WTC11 (cell line): Measurements from ENCODE around the gene SPOCD1. TPM values are rescaled to one million over a fixed set of nuclear protein-coding genes. Genes with fewer than 3 reads are reported as not detected.

ENCODE experiments used
- ATAC-seq: fragments of 200-7000 bp; cut with Tn5 transposase; 2 replicates; pipeline ENCODE4 v1.10.0; 2021; ENCODE audit warnings: mild to moderate bottlenecking, moderate library complexity
- CTCF ChIA-PET: fragments of 300-600 bp; sonication (Branson Sonifier 250); formaldehyde crosslinking; loops from one replicate; lab custom pipeline; 2021; ENCODE audit warnings: antibody characterized with exemption; lab: Charles Lee
- POLR2A ChIA-PET: fragments of 350-600 bp; sonication (Branson Sonifier 250); formaldehyde crosslinking; loops from one replicate; lab custom pipeline; 2021; ENCODE audit warnings: antibody characterized with exemption; lab: Charles Lee
- DNase-seq: peaks from one replicate; pipeline ENCODE4 v3.0.0; 2021; ENCODE audit warnings: low spot score
- H3K27ac Mint-ChIP-seq: 2 replicates; pipeline ENCODE4 v1.8.0; 2021; ENCODE audit warnings: mixed read lengths
- H3K27me3 Mint-ChIP-seq: 2 replicates; pipeline ENCODE4 v1.8.0; 2021; ENCODE audit warnings: low read depth, mild to moderate bottlenecking, moderate library complexity, mixed read lengths
- H3K36me3 Mint-ChIP-seq: 2 replicates; pipeline ENCODE4 v1.8.0; 2021; ENCODE audit warnings: mixed read lengths
- H3K4me1 Mint-ChIP-seq: 2 replicates; pipeline ENCODE4 v1.8.0; 2022; ENCODE audit warnings: mixed read lengths
- H3K4me3 Mint-ChIP-seq: 2 replicates; pipeline ENCODE4 v1.8.0; 2021; ENCODE audit warnings: mild to moderate bottlenecking, moderate library complexity, mixed read lengths
- H3K9me3 Mint-ChIP-seq: 2 replicates; pipeline ENCODE4 v1.8.0; 2021; ENCODE audit warnings: mixed read lengths
- E2F4 ChIP-seq: sonication (generic); formaldehyde crosslinking; IDR thresholded peaks from 2 replicates; pipeline ENCODE4 v1.8.1; 2022; ENCODE audit warnings: low read depth, mild to moderate bottlenecking, moderate library complexity, missing genetic modification reagents, borderline replicate concordance
- E2F5 ChIP-seq: sonication (generic); formaldehyde crosslinking; IDR thresholded peaks from 2 replicates; pipeline ENCODE4 v1.8.1; 2022; ENCODE audit warnings: mild to moderate bottlenecking, moderate library complexity, missing genetic modification reagents
- FOXJ3 ChIP-seq: sonication (generic); formaldehyde crosslinking; IDR thresholded peaks from 2 replicates; pipeline ENCODE4 v1.9.0; 2021; ENCODE audit warnings: missing genetic modification reagents, mild to moderate bottlenecking, borderline replicate concordance
- IRF2 ChIP-seq: sonication (generic); formaldehyde crosslinking; IDR thresholded peaks from 2 replicates; pipeline ENCODE4 v1.8.0; 2022; ENCODE audit warnings: low read depth, missing genetic modification reagents, borderline replicate concordance
- MAX ChIP-seq: sonication (generic); formaldehyde crosslinking; IDR thresholded peaks from 2 replicates; pipeline ENCODE4 v1.8.0; 2022; ENCODE audit warnings: mild to moderate bottlenecking, missing genetic modification reagents
- MLX ChIP-seq: sonication (generic); formaldehyde crosslinking; IDR thresholded peaks from 2 replicates; pipeline ENCODE4 v1.8.1; 2023; ENCODE audit warnings: mild to moderate bottlenecking, missing genetic modification reagents, moderate library complexity
- NR2C2 ChIP-seq: sonication (generic); formaldehyde crosslinking; IDR thresholded peaks from 2 replicates; pipeline ENCODE4 v1.8.0; 2022; ENCODE audit warnings: mild to moderate bottlenecking, missing genetic modification reagents
- NR3C1 ChIP-seq: sonication (generic); formaldehyde crosslinking; conservative IDR thresholded peaks from 2 replicates; pipeline ENCODE4 v1.8.1; 2023; ENCODE audit warnings: low read depth, mild to moderate bottlenecking, missing genetic modification reagents
- PRDM15 ChIP-seq: sonication (generic); formaldehyde crosslinking; IDR thresholded peaks from 2 replicates; pipeline ENCODE4 v1.8.0; 2022; ENCODE audit warnings: missing genetic modification reagents
- PREB ChIP-seq: sonication (generic); formaldehyde crosslinking; IDR thresholded peaks from 2 replicates; pipeline ENCODE4 v1.8.1; 2022; ENCODE audit warnings: mild to moderate bottlenecking, missing genetic modification reagents, moderate library complexity, borderline replicate concordance
- PRRX2 ChIP-seq: fragments of 250-450 bp; sonication (Bioruptor Pico); IDR thresholded peaks from 2 replicates; pipeline ENCODE4 v1.8.0; 2021; ENCODE audit warnings: mild to moderate bottlenecking
- SP1 ChIP-seq: sonication (generic); formaldehyde crosslinking; conservative IDR thresholded peaks from 2 replicates; pipeline ENCODE4 v1.8.1; 2022; ENCODE audit warnings: missing genetic modification reagents
- ZNF263 ChIP-seq: sonication (generic); formaldehyde crosslinking; IDR thresholded peaks from 2 replicates; pipeline ENCODE4 v1.8.1; 2022; ENCODE audit warnings: low read depth, mild to moderate bottlenecking, moderate library complexity, missing genetic modification reagents
- ZNF532 ChIP-seq: fragments of 250-450 bp; sonication (Bioruptor Pico); IDR thresholded peaks from 2 replicates; pipeline ENCODE4 v1.9.0; 2021; ENCODE audit warnings: mild to moderate bottlenecking, borderline replicate concordance
- total RNA-seq: library from RNA; stranded (reverse); gene quantifications from 3 replicates; pipeline ENCODE4 v1.2.3, GENCODE V29; 2021

Gene SPOCD1
- total RNA-seq, 1 experiment from 2014 or later: 3.0 TPM

- TF ChIP-seq ZNF532 (CRISPR knock-in tag) (no peak), E2F5 (CRISPR knock-in tag) (no peak), PRDM15 (no peak)
- TF ChIP-seq, all 79 proteins: peak for 0
Observed at GRCh38 chr1:31765041-31765467, 50.8 kb downstream of the SPOCD1 start (continued).

GRCh38 chr1:31764312-31765040, 51.3 kb downstream of the SPOCD1 start, which contains the start of gene ADGRB2:
Gene ADGRB2 (minus strand): TSS chr1:31764340. CDS start chr1:31757221, 7,119 bp downstream.
- H3K4me1 Mint-ChIP-seq: peaks cover 61% of the 10 kb centered on the region
- H3K27me3 Mint-ChIP-seq: peaks cover 25% of the 10 kb centered on the region
- H3K36me3 Mint-ChIP-seq: no peaks in the 10 kb centered on the region
- H3K27ac Mint-ChIP-seq: no peak within 1 kb of the TSS
- no peaks in the 10 kb centered on the region for H3K9me3 Mint-ChIP-seq
- TF ChIP-seq FOXJ3 (CRISPR knock-in tag) (no peak), SP1 (CRISPR knock-in tag) (no peak; the same call in 1 of the 2 replicates), PREB (CRISPR knock-in tag) (no peak), ZNF263 (CRISPR knock-in tag) (no peak), MAX (CRISPR knock-in tag) (peak; percentile 59), IRF2 (CRISPR knock-in tag) (no peak), PRRX2 (CRISPR knock-in tag) (no peak), NR2C2 (no peak), NR3C1 (no peak), MLX (CRISPR knock-in tag) (no peak), E2F4 (CRISPR knock-in tag) (0 out of 2 replicates have a peak, but pooled peaks have one; percentile 23)
- DNase-seq: peak; percentile 70
- ATAC-seq: peak; percentile 6
- peak within 1 kb of the TSS; percentile 82 for H3K4me3 Mint-ChIP-seq
- ChIA-PET POLR2A (interaction anchor here (0.6 kb wide), 1 partner anchor 1261 kb away, joined by 3 read pairs; no protein-coding TSS in a partner anchor), CTCF (interaction anchor here (0.6 to 13.3 kb wide), 12 partner anchors 9 to 168 kb away, joined by 3 to 282 read pairs (median 6); partner anchors contain the start of gene COL16A1)
